Measurements from ENCODE around the gene PTPN23. TPM values are rescaled to one million over a fixed set of nuclear protein-coding genes. Genes with fewer than 3 reads are reported as not detected.

PTPN23 gene
- total and polyA plus RNA-seq, 9 of the 15 experiments (the other 6 are each of a cell fraction or from before 2014, with no cell fraction given), result 0.41 to 58.7 (median 7.2) TPM

- peak in 2 of 3 experiments; percentile 49 to 82 for TF ChIP-seq YY1 (IDR thresholded peaks at IDR 0.05; ENCODE audit: borderline replicate concordance in 1 of 3, control insufficient read depth in 1 of 3, extremely low read depth in 1 of 3, insufficient read depth in 3 of 3, insufficient read length in 1 of 3, insufficient replicate concordance in 2 of 3, low read depth in 1 of 3, low read length in 2 of 3)
- TF ChIP-seq ZNF507 (tag; conservative IDR thresholded peaks at IDR 0.05), result no peak
- peak; percentile 93 for TF ChIP-seq PRDM10 (IDR thresholded peaks at IDR 0.05; ENCODE audit: partially characterized antibody)
- no peak for TF ChIP-seq ZNF77 (CRISPR knock-in tag; IDR thresholded peaks at IDR 0.05)
- TF ChIP-seq USF2 (CRISPR knock-in tag; IDR thresholded peaks at IDR 0.05), result no peak
- no peak for TF ChIP-seq ZNF23 (CRISPR knock-in tag; IDR thresholded peaks at IDR 0.05)
- TF ChIP-seq SRSF7 (optimal IDR thresholded peaks at IDR 0.05; ENCODE audit: low read depth, low read length), result no peak
- TF ChIP-seq MCM5 (IDR thresholded peaks at IDR 0.05; ENCODE audit: low read depth), result no peak
- TF ChIP-seq CREB1 (IDR thresholded peaks at IDR 0.05), result no peak
- TF ChIP-seq CREB1 (CRISPR knock-in tag; IDR thresholded peaks at IDR 0.05), result no peak
- TF ChIP-seq STAT5A (IDR thresholded peaks at IDR 0.05; ENCODE audit: borderline replicate concordance, low read length), result no peak
- no peak for TF ChIP-seq EWSR1 (IDR thresholded peaks at IDR 0.05; ENCODE audit: borderline replicate concordance, low read depth, partially characterized antibody)
- TF ChIP-seq HMGN3 (IDR thresholded peaks at IDR 0.05; ENCODE audit: borderline replicate concordance, extremely low read depth, insufficient read length, low read depth, low read length), result no peak
- no peak for TF ChIP-seq ID3 (CRISPR knock-in tag; IDR thresholded peaks at IDR 0.05)
- TF ChIP-seq ID3 (tag; IDR thresholded peaks at IDR 0.05), result no peak
- peak; percentile 28; the same call in 1 of the 2 replicates for TF ChIP-seq TCF3 (CRISPR knock-in tag; IDR thresholded peaks at IDR 0.05)
- no peak for TF ChIP-seq TAF15 (IDR thresholded peaks at IDR 0.05; ENCODE audit: low read depth, low read length)
- TF ChIP-seq UBTF (IDR thresholded peaks at IDR 0.05; ENCODE audit: borderline replicate concordance in 1 of 2, low read depth in 2 of 2, low read length in 2 of 2), result no peak
Observed at GRCh38 chr3:47428662-47429061, 47.8 kb downstream of the PTPN23 start (continued).
